HK-2 (cell line): ENCODE data around the gene PTPRD.

Experiments
- DNase-seq: peaks from one replicate; pipeline ENCODE4 v3.0.0-alpha.2; 2018; ENCODE audit not compliant: unreplicated experiment

Gene PTPRD

DNA sequence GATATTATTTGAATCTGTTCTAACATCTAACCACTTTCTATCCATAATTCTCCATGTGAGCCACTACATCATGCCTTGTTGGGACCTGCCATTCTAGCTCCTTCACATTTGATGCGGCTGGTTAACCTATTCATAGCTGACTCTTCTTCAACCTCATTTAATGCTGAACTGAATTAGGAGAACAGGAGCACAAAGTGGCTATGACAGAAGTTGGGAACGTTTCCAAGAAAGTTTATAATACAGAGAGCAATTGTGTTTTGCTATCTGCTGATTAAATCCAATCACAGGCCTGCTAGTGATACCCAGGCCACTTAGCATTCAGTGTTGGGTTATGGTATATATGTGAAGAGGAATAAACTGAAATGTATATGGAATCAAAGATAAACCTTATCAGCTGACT, 440.3 kb downstream of the PTPRD start:
- no peak for DNase-seq

DNA sequence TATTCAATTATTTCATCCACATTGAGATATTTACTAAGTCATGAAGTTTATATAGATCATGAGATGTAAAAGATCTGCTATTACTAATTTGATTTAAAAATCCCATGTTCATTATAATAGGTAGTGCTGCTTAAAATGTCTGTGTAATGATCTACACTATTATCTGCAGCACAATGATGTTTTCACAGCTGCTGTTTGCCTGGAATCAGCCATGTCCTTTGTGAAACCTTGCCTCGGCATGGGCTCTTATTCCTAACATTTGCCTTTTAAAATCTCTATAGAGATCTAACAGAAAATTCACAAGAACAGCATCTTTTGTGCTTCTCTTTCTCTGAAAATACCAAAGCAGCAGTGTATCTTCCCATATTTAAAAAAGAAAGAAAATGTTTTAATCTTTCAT, 444.6 kb downstream of the PTPRD start:
- DNase-seq, result no peak

DNA sequence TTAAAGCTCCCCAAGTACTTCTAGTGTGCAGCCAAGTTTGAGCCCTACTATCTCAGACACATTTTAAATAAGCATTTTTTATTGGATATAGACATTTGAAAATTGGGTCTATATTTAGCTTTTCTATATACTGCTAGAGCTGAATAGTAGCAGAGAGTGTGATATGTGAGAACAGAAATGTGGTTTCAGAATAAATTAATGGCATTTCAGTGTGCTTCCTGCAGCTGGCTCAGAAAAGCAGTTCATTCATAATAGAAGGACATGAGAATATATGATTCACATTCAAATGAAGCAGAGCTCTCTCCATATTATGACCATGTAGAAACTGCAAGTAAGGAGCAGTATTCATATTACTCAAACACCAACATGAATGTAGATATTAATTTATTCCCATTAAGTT, 464.0 kb downstream of the PTPRD start:
- DNase-seq, result no peak

DNA sequence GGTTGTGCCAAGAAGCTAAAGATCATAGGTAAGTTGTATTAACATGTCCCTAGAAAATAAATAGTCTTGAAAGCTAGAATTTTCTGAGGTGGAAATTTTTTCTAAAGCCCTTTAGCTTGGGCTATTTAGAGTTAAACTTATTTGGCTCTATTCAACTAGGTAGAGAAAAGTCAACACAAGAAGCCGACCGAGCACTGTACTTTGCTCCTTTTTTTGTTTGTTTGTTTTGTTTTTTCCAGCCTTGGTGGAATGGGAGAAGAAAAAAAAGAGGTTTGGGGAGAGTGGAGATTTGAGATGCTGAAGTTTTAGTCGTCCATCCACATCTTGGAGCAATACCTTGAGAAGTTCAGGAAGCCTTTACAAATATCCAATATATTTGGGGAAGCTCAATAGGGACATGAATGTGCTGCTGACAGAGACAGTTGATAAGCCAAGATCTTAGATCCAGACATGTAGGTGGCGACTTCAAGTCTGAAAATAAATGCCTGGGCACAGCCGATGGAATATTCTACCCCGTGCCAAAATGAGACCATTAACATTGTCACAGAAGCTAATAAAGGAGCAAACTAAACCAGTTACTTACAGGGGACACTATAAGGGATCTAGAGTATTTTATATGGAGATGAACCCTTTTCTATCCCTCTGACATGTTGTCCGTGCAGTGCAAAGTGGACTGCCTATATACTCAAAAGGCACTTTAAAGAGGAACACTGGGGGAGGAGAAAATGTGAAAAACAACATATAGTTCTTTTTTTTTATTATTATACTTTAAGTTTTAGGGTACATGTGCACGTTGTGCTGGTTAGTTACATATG, 466.1 kb downstream of the PTPRD start:
- no peak for DNase-seq

DNA sequence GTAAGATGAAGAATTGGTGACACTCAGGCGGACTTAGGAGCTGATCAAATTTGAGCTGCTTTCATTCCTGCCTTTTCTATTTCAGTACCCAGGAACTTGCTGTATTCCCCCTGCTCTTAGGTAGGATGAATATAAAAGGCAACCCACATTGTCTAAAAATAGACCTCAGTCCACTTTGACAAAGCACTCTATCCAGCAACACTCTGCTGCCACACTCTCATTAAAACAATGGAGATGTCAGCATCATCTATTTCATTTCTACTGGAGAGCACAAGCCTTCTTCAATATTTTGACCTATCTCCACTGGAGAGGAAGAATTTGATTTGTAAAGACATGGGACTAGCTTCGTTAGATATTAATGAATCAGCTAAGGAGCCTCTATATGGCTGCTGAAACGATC, 468.4 kb downstream of the PTPRD start:
- no peak for DNase-seq

GRCh38 chr9:10135553-10135952, 477.2 kb downstream of the PTPRD start:
- DNase-seq, result no peak

DNA sequence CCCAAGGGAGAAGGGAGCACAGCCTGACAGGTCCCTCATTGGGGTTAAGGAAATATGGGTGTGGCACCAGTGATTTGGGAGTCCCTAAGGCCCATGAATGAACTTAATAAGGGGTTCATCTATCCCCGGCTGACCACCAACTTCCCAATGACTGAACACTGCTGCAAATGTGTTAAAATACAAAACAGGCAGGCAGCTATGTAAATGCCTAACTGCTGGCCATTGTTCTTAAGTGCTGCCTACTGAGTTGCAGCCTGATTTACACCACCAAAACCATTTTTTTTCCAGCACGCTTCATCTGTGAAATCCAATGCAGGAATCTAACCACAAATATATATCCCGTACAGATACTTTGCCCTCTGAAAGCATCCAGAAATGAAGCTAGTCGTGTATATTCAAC, 478.5 kb downstream of the PTPRD start:
- DNase-seq, result no peak

DNA sequence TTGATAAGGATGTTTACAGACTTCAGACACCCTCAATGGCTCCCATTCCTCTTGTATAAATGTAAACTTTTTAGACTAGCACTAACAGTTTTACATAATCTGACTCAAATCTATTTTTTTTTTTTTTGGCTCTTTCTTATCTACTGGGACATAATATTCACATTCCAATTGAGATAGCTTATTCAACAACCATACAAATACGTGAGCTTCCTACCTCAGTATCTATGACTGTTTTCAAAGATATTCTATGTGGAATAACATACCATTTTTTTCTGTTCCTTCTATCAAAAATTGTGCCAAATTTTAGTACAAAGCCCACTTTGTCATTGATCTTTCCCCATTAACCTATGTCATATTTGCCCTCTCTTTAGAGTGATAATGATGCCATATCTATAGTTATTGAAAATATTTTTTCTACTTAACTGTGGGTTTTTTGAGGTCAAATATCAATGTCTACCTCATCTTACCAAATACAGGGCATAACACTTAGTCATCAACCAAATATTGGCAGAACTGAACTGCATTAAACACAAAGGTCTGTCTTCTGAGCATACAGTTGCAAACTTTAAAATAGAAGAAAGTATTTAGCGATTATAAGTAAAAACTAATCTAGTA, 482.6 kb downstream of the PTPRD start:
- no peak for DNase-seq

GRCh38 chr9:10127867-10128266, 484.9 kb downstream of the PTPRD start:
- no peak for DNase-seq

GRCh38 chr9:10112798-10113197, 500.0 kb downstream of the PTPRD start:
- DNase-seq, result no peak

- DNase-seq, result no peak
Observed at GRCh38 chr9:10112070-10112469, 500.7 kb downstream of the PTPRD start.

- no peak for DNase-seq
Observed at GRCh38 chr9:10108815-10109214, 504.0 kb downstream of the PTPRD start.

GRCh38 chr9:10104774-10105173, 508.0 kb downstream of the PTPRD start:
- DNase-seq, result no peak

DNA sequence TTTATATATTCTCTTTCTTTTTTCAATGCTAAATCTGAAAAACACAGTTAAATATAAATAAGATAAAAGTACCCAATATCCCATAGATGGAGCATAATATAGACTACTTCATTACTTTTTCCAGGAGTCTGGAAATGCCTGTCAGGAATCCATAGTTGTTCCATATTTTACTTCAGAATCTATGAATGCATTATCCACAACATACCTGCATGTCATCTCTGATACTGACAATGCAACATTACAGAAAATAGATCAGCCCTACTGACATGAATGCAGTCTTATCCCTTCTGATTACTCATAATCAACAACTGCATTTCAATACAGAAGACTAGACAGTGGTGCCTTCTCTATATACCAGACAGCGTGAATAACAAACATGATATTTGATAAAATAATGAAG, 517.6 kb downstream of the PTPRD start:
- DNase-seq, result no peak

DNA sequence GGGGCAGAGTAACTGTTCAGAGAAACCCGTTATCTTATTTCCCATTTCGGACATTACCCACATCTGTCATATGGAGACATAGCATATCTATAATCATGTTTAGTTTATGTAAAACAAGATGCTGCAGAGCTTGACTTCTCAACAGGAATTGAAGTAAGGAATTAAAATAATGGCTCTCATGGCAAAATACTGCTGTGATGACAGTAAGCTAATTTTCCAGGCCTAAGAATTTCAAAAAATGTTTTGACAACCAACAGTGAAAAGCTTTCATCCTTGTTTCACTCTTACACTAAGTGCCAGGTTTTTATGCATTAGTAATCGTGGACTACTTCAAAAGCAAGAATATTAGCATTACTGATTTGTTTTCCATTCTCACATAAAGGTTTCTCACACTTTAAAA, 518.2 kb downstream of the PTPRD start:
- DNase-seq, result no peak

DNA sequence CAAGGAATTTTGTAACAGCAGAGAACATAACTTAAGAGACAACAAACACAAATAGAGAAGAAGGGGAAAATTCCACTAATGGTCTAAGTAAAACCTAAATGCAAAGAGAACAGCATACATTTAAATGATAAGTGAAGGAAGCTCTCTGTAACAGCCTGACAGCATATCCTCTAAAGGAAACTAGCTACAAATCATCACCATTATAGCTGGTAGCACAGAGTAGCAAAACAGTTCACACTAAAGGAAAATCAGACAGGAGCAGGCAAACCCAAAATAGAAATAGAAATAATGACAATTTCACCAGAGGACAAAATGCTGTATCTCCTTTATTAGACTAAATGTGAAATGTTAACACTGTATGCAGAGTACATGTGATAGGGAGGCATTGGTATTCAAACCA, 532.8 kb downstream of the PTPRD start:
- DNase-seq, result no peak

DNA sequence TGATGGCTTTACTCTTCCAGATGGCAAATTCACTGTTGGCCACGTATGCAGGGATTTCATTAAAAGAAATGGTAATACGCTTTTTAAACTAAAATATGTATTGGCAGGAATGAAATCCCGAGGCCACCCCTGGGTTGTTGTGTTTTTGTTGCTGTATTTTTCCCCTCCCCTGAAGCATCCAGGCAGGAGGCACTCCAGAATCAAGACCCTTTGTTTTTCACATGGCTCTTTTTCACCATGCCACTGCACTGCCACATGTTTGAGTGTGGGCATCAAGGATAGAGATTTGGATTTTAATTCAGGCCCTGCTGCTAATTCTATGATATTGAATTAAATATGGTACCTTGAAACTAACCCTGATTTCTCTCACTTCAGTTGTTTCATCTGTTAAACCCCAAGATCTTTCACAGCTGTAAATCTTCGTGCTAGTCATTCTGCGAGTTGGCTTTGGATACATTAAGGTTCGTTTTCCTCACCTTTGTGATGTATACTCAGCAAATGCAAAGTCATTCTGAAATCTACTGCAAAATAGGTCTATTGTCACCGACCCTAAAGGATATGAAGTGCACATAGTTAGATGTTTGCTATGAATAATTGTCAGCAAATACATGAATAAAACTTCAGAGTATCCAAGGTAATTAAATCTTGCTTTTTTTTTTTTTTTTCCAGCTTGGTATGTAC, 533.4 kb downstream of the PTPRD start:
- no peak for DNase-seq

DNA sequence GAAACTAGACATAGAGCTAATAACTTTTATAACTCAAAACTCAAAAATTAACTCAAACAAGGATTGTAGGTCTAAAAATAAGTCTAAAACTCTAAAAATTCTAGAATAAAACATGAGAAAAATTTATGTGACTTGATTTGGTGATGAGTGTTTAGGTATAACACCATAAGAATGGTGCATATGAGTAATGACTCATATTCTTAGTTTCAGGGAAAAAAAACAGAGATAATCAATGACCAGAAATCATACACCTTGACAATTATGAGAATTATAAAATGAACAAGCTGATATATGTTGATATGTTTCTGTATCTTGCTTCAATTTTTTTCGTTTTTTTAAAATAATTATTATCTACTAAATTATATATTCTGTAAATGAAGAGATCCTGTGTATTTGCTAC, 541.2 kb downstream of the PTPRD start:
- DNase-seq, result no peak

GRCh38 chr9:10062629-10063395, 550.0 kb downstream of the PTPRD start:
- DNase-seq, result no peak

DNA sequence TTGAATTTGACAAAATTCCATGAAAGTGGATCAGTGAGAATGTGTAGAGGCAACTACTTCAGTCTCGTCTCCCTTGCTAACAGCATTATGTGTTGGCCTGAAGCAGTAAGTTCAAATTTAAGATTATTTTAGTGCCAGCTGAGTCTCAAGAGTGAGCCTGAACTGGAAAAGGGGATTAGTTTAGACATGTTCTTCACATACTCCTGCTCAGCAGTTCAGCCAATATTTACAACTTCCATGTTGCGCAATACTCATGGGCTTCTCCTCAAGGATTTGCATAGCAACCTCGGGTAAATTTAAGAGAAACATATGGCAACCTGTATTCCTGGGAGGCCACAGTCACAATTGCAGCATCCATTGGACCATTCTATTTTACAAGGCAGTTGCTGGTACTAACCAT, 553.8 kb downstream of the PTPRD start:
- DNase-seq, result no peak

- DNase-seq, result no peak
Observed at GRCh38 chr9:10055886-10056395, 556.9 kb downstream of the PTPRD start.

- no peak for DNase-seq
Observed at GRCh38 chr9:10054456-10054855, 558.3 kb downstream of the PTPRD start.
